HepG2 (cell line): ENCODE measurements around the gene ASPRV1. TPM values are rescaled to one million over a fixed set of nuclear protein-coding genes. Genes with fewer than 3 reads are reported as not detected.

ENCODE experiments used
- ATAC-seq: fragments of 200-7000 bp; cut with Tn5 transposase; 3 replicates; pipeline ENCODE4 v1.9.1; 2020; ENCODE audit warnings: mild to moderate bottlenecking, moderate library complexity
- BruUV-seq: library from RNA; stranded (reverse); fragments of 400-500 nt; replicated peaks from 2 replicates; lab custom pipeline; 2021; lab: Mats Ljungman, UMichigan
- CTCF ChIA-PET: fragments of 300-600 bp; formaldehyde crosslinking; extraction: SDS; loops from one replicate; lab custom pipeline; 2021; ENCODE audit warnings: low total read pairs, inconsistent platforms, low intra/inter-chr PET ratio; lab: Yijun Ruan, JAX
- POLR2A ChIA-PET: fragments of 350-600 bp; sonication (Branson Sonifier 250); formaldehyde crosslinking; loops from one replicate; lab custom pipeline; 2020; ENCODE audit warnings: antibody characterized with exemption, inconsistent platforms; lab: Yijun Ruan, JAX
- DNase-seq: peaks from one replicate; pipeline ENCODE4 v3.0.0-alpha.2; 2015; ENCODE audit warnings: low spot score
- FAIRE-seq: peaks from 3 replicates; lab custom pipeline; 2011; peaks lifted over from hg19 to GRCh38; lab: Jason Lieb, UNC
- H2AFZ ChIP-seq: one replicate; pipeline ENCODE4 v1.6.1; 2011; ENCODE audit warnings: low read length, inconsistent platforms
- H3K27ac ChIP-seq: fragments of 300-600 bp; 3 replicates; pipeline ENCODE4 v1.8.0; 2011; ENCODE audit warnings: mixed run types, mild to moderate bottlenecking, mixed read lengths, low read length, inconsistent platforms; ENCODE audit not compliant: insufficient read depth; ENCODE audit errors: extremely low read length
- H3K27me3 ChIP-seq, 2 experiments: fragments of 200-600 bp in 1 of 2; 2 replicates in 1 of 2; 3 replicates in 1 of 2; pipeline versions ENCODE4 v1.6.0 to v1.8.0; 2011; ENCODE audit warnings: low read length in 2 of 2, mild to moderate bottlenecking in 2 of 2, moderate library complexity in 2 of 2, inconsistent platforms in 1 of 2; ENCODE audit not compliant: insufficient read depth in 2 of 2, control insufficient read depth in 1 of 2
- H3K36me3 ChIP-seq, 2 experiments: fragments of 200-600 bp in 1 of 2; replicated peaks in 1 of 2; 2 replicates in 1 of 2; 3 replicates in 1 of 2; pipeline versions ENCODE4 v1.5.1 to v1.8.0; 2011; ENCODE audit warnings: low read length in 2 of 2, inconsistent platforms in 1 of 2; ENCODE audit not compliant: insufficient read depth in 2 of 2, control insufficient read depth in 1 of 2
- H3K4me1 ChIP-seq: 2 replicates; pipeline ENCODE4 v1.5.1; 2012; ENCODE audit warnings: low read length, inconsistent platforms; ENCODE audit not compliant: insufficient read depth
- H3K4me2 ChIP-seq: 2 replicates; pipeline ENCODE4 v1.6.0; 2011; ENCODE audit warnings: low read depth, low read length, inconsistent platforms
- H3K4me3 ChIP-seq, 3 experiments: fragments of 200-600 bp in 1 of 3; sonication (generic), shearing (Covaris generic) in 1 of 3; replicated peaks in 1 of 3; 2 replicates each; pipeline ENCODE4 v1.5.1; 2011 to 2016; ENCODE audit warnings: low read length in 3 of 3, inconsistent platforms in 2 of 3, low read depth in 2 of 3, mild to moderate bottlenecking in 2 of 3, control low read depth in 1 of 3, mixed read lengths in 1 of 3; ENCODE audit not compliant: insufficient read depth in 1 of 3
- H3K79me2 ChIP-seq: one replicate; pipeline ENCODE4 v1.6.1; 2011; ENCODE audit warnings: low read length, inconsistent platforms; ENCODE audit not compliant: insufficient read depth
- H3K9ac ChIP-seq: 2 replicates; pipeline ENCODE4 v1.6.0; 2011; ENCODE audit warnings: mild to moderate bottlenecking, low read depth, low read length, inconsistent platforms; ENCODE audit not compliant: insufficient read depth
- H3K9me3 ChIP-seq: 2 replicates; pipeline ENCODE4 v1.5.1; 2012; ENCODE audit warnings: mild to moderate bottlenecking, low read length
- H4K20me1 ChIP-seq: 2 replicates; pipeline ENCODE4 v1.6.0; 2011; ENCODE audit warnings: inconsistent platforms, mild to moderate bottlenecking, low read length, moderate library complexity; ENCODE audit not compliant: insufficient read depth
- ELF1 ChIP-seq: sonication (generic); formaldehyde crosslinking; IDR thresholded peaks from 2 replicates; pipeline ENCODE4 v1.4.0; 2020; ENCODE audit warnings: missing genetic modification reagents
- RORA ChIP-seq: sonication (generic); formaldehyde crosslinking; IDR thresholded peaks from 2 replicates; pipeline ENCODE4 v1.5.0; 2020; ENCODE audit warnings: mild to moderate bottlenecking, missing genetic modification reagents, moderate library complexity
- THAP7 ChIP-seq: sonication (generic); formaldehyde crosslinking; IDR thresholded peaks from 2 replicates; pipeline ENCODE4 v1.8.1; 2023; ENCODE audit warnings: mild to moderate bottlenecking, missing genetic modification reagents
- ZBTB37 ChIP-seq: sonication (generic); formaldehyde crosslinking; IDR thresholded peaks from 2 replicates; pipeline ENCODE4 v1.4.0; 2020; ENCODE audit warnings: mild to moderate bottlenecking, missing genetic modification reagents
- ZNF496 ChIP-seq: sonication (generic); formaldehyde crosslinking; IDR thresholded peaks from 2 replicates; pipeline ENCODE4 v1.8.1; 2023; ENCODE audit warnings: mild to moderate bottlenecking, moderate library complexity, missing genetic modification reagents; ENCODE audit not compliant: insufficient replicate concordance
- ZNF530 ChIP-seq: sonication (generic); formaldehyde crosslinking; IDR thresholded peaks from 2 replicates; pipeline ENCODE4 v1.5.0; 2020; ENCODE audit warnings: low read depth, mild to moderate bottlenecking, missing genetic modification reagents
- WGBS: methylation state at CpG from one replicate; pipeline ENCODE4 v1.1.6; 2017; ENCODE audit warnings: low lambda C conversion rate; 5-methylcytosine and 5-hydroxymethylcytosine counted together
- in situ Hi-C: cut with HindIII; loops from 2 replicates; pipeline ENCODE4 v1.10.0; 2017; ENCODE audit warnings: low pct_unique_long_range_greater_than_20kb; ENCODE audit not compliant: extremely low pct_ligation_motif_present
- intact Hi-C: fragments of 100-400 bp; cut with micrococcal nuclease; formaldehyde crosslinking; loops from one replicate; pipeline ENCODE4 v1.10.0; 2022; ENCODE audit not compliant: unreplicated experiment
- polyA plus RNA-seq, 8 experiments: library from polyadenylated mRNA; depleted of rRNA in 3 of 8; stranded (reverse) in 7 of 8; unstranded in 1 of 8; fragments of >200 nt; fragmentation: Illumina TruSeq in 4 of 8; extraction: Trizol in 4 of 8; gene quantifications; 2 replicates each; pipeline versions ENCODE4 v1.2.1 to v1.2.3, GENCODE V29; 2011 to 2016; ENCODE audit warnings: low read depth in 4 of 8, missing spikeins in 1 of 8, mixed read lengths in 1 of 8; ENCODE audit not compliant: insufficient read depth in 1 of 8
- total RNA-seq, 5 experiments: library from RNA; depleted of rRNA; stranded (reverse); fragments of >200 nt; fragmentation: Illumina TruSeq; extraction: Trizol; gene quantifications; 2 replicates each; pipeline ENCODE4 v1.2.3, GENCODE V29; 2016; ENCODE audit warnings: low read depth in 1 of 5

The ASPRV1 gene
- total and polyA plus RNA-seq, 2 of the 13 experiments (the other 11 are each of a cell fraction or from before 2014, with no cell fraction given): 0.40 to 0.48 TPM

- FAIRE-seq: no peak
- Histone ChIP-seq H3K4me1 (peaks cover 67% of the 10 kb centered on the region), H3K4me2 (no peak overlapping the region), H3K9me3 (no peaks in the 10 kb centered on the region), H3K4me3 (no peak overlapping the region), H3K79me2 (no peaks in the 10 kb centered on the region), H3K27me3 (no peaks in the 10 kb centered on the region; a peak in 1 of 5 replicates)
- no TSS peak for BruUV-seq
- 59% methylated on average over 5 of the region's 5 CpGs for WGBS
- DNase-seq: no peak
- in situ Hi-C loops: no loop called here
- TF ChIP-seq ZNF496 (CRISPR knock-in tag) (no peak), RORA (no peak), ZBTB37 (CRISPR knock-in tag) (no peak), ELF1 (no peak), ZNF530 (CRISPR knock-in tag) (no peak), THAP7 (CRISPR knock-in tag) (no peak)
- TF ChIP-seq, all 625 proteins: peak for 0
- intact Hi-C loops: no loop called here
- H3K27ac ChIP-seq: no peak overlapping the region
- H3K9ac ChIP-seq: no peak overlapping the region
- ChIA-PET CTCF (no interaction called here), POLR2A (no interaction called here)
- ATAC-seq: no peak
- H2AFZ ChIP-seq: no peak overlapping the region
- no peaks in the 10 kb centered on the region for H4K20me1 ChIP-seq
- H3K36me3 ChIP-seq: no peaks in the 10 kb centered on the region
Observed at GRCh38 chr2:69950241-69950640, 11.2 kb downstream of the ASPRV1 start.
